Suprapubic skin (tissue), 4 donors: Measurements from ENCODE around the gene SYNPO. TPM values are rescaled to one million over a fixed set of nuclear protein-coding genes. Genes with fewer than 3 reads are reported as not detected.

Experiments used
- DNase-seq, 2 donors: peaks; one replicate each; pipeline ENCODE4 v3.0.0-alpha.2; 2019; ENCODE audit warnings: low spot score in 2 of 2
- H3K27ac ChIP-seq: fragments of 200-600 bp; sonication (generic); one replicate; pipeline ENCODE4 v1.5.1; 2019
- H3K27me3 ChIP-seq: fragments of 200-600 bp; sonication (generic); one replicate; pipeline ENCODE4 v1.5.1; 2019
- H3K36me3 ChIP-seq: fragments of 200-600 bp; sonication (generic); one replicate; pipeline ENCODE4 v1.5.1; 2019
- H3K4me1 ChIP-seq: fragments of 200-600 bp; sonication (generic); one replicate; pipeline ENCODE4 v1.5.1; 2019
- H3K4me3 ChIP-seq: fragments of 200-600 bp; sonication (generic); one replicate; pipeline ENCODE4 v1.5.1; 2019; ENCODE audit warnings: mild to moderate bottlenecking
- H3K9me3 ChIP-seq: fragments of 200-600 bp; sonication (generic); one replicate; pipeline ENCODE4 v1.5.1; 2019
- EP300 ChIP-seq: sonication (generic); formaldehyde crosslinking; IDR thresholded peaks from one replicate; pipeline ENCODE4 v1.6.1; 2017; ENCODE audit warnings: antibody characterized with exemption
- POLR2A ChIP-seq, 2 donors: fragments of 450-650 bp; IDR thresholded peaks; one replicate each; pipeline ENCODE4 v1.6.1; 2017; ENCODE audit warnings: antibody characterized with exemption in 2 of 2, mild to moderate bottlenecking in 2 of 2, moderate library complexity in 2 of 2
- POLR2AphosphoS5 ChIP-seq, 3 donors: sonication (generic); formaldehyde crosslinking; IDR thresholded peaks; one replicate each; pipeline ENCODE4 v1.6.1; 2017; ENCODE audit warnings: antibody characterized with exemption in 3 of 3
- WGBS: methylation state at CpG from one replicate; pipeline ENCODE4 v1.1.5; 2018; 5-methylcytosine and 5-hydroxymethylcytosine counted together
- total RNA-seq, 4 donors: library from RNA; depleted of rRNA; stranded (reverse); fragments of >200 nt; gene quantifications; one replicate each; pipeline ENCODE4 v1.1.0, GENCODE V29; 2016
- TF ChIP-seq, protein P1 (sequence below), 2 donors: fragments of 200-600 bp in 1 of 2; fragments of 450-650 bp in 1 of 2; sonication (generic) in 1 of 2; IDR thresholded peaks; one replicate each; pipeline ENCODE4 v1.5.1; 2016 to 2019; ENCODE audit warnings: antibody characterized with exemption in 2 of 2, mild to moderate bottlenecking in 1 of 2, moderate library complexity in 1 of 2

SYNPO gene
- total RNA-seq, 4 donors from 2014 or later: 3.3 to 8.5 (median 5.6) TPM

DNA sequence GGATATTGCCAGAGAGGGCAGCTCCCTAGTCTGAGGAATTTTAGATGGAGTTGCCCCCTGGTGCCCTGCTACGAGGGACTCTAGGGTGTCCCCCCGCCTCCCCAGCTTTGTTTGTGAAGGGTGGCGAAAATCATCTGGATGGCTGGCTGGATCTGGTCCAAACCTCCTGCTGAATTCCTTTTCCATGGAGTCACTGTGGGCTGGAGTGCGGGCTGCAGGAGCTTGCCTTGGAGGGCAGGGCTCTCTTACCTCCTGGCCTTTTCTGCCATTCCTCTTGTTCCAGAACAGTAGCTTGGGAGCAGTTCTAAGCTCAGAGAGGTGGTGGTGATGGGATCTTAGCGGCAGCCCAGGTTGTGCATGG, 2.1 kb downstream of the SYNPO start:
- Histone ChIP-seq H3K4me3 (no peak overlapping the region), H3K4me1 (peaks cover 82% of the 10 kb centered on the region)
- TF ChIP-seq POLR2A (IDR thresholded peaks at IDR 0.05) (no peak), POLR2AphosphoS5 (IDR thresholded peaks at IDR 0.05) (no peak), EP300 (no peak)
- TF ChIP-seq, protein P1, sequence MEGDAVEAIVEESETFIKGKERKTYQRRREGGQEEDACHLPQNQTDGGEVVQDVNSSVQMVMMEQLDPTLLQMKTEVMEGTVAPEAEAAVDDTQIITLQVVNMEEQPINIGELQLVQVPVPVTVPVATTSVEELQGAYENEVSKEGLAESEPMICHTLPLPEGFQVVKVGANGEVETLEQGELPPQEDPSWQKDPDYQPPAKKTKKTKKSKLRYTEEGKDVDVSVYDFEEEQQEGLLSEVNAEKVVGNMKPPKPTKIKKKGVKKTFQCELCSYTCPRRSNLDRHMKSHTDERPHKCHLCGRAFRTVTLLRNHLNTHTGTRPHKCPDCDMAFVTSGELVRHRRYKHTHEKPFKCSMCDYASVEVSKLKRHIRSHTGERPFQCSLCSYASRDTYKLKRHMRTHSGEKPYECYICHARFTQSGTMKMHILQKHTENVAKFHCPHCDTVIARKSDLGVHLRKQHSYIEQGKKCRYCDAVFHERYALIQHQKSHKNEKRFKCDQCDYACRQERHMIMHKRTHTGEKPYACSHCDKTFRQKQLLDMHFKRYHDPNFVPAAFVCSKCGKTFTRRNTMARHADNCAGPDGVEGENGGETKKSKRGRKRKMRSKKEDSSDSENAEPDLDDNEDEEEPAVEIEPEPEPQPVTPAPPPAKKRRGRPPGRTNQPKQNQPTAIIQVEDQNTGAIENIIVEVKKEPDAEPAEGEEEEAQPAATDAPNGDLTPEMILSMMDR (IDR thresholded peaks at IDR 0.05): no peak

DNA sequence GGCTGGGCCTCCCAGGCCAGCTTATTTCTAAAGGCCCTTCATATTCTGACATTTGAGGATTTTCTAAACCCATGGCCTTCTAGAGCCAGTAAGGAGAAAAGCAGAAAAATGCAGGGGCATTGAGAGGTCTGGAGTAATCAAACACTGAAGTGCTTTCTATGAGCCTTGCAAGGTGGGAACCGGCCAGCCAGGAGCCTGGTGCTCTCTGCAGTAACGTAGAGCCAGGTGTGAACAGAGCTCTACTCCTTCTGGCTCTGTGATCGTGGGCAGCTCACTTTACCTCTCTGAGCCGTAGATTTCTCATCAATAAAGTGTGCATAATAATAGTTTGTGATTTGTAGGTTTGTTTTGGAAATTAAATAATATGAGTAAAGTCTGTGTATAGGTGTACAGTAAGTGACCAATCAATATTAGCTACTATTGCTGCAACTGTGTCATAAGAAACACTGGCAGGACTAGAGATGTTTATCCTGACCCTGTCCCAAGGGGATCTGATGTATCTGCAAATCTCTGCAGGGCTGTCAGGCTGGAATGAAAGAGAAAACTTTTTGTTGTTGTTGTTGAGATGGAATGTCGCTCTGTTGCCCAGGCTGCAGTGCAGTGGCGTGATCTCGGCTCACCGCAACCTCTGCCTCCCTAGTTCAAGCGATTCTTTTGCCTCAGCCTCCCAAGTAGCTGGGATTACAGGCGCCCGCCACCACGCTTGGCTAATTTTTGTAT, 2.7 kb downstream of the SYNPO start:
- Histone ChIP-seq H3K9me3 (no peaks in the 10 kb centered on the region), H3K27ac (peak overlapping the region; percentile 27), H3K4me3 (no peak overlapping the region), H3K36me3 (peaks cover 4% of the 10 kb centered on the region), H3K27me3 (no peaks in the 10 kb centered on the region), H3K4me1 (peaks cover 77% of the 10 kb centered on the region)
- TF ChIP-seq, protein P1 (IDR thresholded peaks at IDR 0.05): no peak
- TF ChIP-seq POLR2A (IDR thresholded peaks at IDR 0.05) (no peak), EP300 (no peak), POLR2AphosphoS5 (IDR thresholded peaks at IDR 0.05) (no peak)
- 87% methylated on average over 12 of the region's 12 CpGs for WGBS
- no peak for DNase-seq

More for the DNA sequence above, 2.1 kb downstream of the SYNPO start:
- DNase-seq: no peak
- H3K9me3 ChIP-seq: no peaks in the 10 kb centered on the region
- no peaks in the 10 kb centered on the region for H3K36me3 ChIP-seq
- no peaks in the 10 kb centered on the region for H3K27me3 ChIP-seq
- peak overlapping the region; percentile 82 for H3K27ac ChIP-seq
- 32% methylated on average over 3 of the region's 5 CpGs for WGBS

DNA sequence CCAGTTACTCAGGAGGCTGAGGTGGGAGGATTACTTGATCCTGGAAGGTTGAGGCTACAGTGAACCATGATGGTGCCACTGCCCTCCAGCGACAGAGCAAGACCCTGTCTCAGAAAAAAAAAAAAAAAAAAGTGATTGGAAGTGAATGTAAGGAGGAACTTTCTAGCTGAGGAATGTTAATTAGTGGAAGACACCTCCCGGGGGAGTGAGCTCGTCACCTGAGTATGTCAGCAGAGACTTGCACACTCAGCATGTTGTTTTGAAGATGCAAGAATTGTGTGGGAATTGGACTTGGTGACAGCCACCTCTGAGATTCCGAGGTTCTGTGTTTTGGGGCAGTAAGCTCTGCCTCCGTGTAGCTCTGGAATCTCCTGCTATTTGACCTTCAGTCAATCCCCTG, 3.6 kb downstream of the SYNPO start:
- H3K27me3 ChIP-seq: no peaks in the 10 kb centered on the region
- H3K4me1 ChIP-seq: peaks cover 70% of the 10 kb centered on the region
- no peak overlapping the region for H3K4me3 ChIP-seq
- H3K27ac ChIP-seq: no peak overlapping the region
- no peaks in the 10 kb centered on the region for H3K9me3 ChIP-seq
- DNase-seq: no peak
- 61% methylated on average over 5 of the region's 5 CpGs for WGBS
- TF ChIP-seq, protein P1 (IDR thresholded peaks at IDR 0.05): no peak
- TF ChIP-seq POLR2AphosphoS5 (IDR thresholded peaks at IDR 0.05) (no peak), POLR2A (IDR thresholded peaks at IDR 0.05) (no peak), EP300 (no peak)
- H3K36me3 ChIP-seq: peaks cover 12% of the 10 kb centered on the region

DNA sequence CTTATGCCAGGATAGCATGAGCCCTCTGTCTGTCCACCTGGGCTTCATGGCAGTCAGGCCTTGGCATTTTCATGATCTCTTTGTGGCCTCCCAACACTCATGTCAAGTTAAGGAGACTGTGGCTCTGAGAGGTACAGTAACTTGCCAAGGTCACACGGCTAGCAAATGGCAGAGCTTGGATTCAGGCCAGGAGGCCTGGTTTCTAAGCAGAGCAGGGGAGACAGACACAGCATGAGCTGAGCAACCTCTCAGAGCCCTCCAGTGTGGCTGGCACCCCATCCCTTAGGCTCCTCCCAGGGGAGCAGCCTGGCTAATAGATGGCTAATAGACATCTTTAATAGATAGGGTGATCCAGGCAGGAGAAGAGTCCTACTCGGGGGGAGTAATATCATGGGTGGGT, 4.1 kb downstream of the SYNPO start:
- peaks cover 65% of the 10 kb centered on the region for H3K4me1 ChIP-seq
- WGBS: 58% methylated on average over 2 of the region's 2 CpGs
- DNase-seq: no peak

DNA sequence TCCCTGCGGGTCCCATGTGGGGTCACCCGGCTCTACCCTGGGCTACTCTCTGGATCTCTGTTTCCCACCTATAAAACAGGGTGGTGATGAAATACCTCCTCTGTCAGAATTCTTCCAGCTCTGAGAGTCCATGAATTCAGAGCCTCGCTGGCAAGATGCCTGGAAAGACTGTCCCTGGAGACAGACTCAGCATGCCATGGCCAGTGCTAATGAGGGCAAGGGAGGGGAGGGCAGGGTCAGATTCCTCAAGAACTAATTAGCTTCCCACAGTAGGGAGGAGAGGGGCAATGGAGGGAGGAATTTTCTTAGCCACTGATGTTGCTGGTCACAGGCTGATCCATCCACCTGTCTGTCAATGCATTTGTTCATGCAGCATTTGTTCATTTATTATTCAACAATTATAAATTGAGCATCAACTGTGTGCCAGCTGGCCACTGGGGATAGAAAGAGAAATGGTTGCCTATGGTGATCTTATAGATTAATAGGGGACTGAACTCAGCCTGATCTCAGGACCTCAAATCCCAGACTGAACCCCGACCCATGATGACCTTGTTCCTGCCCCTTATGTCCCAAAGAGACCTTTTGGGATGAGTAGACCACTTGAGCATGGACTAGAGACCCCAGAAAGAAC, 4.7 kb downstream of the SYNPO start:
- Histone ChIP-seq H3K4me3 (no peak overlapping the region), H3K27ac (no peak overlapping the region), H3K36me3 (peaks cover 23% of the 10 kb centered on the region), H3K27me3 (no peaks in the 10 kb centered on the region), H3K9me3 (no peaks in the 10 kb centered on the region), H3K4me1 (peaks cover 59% of the 10 kb centered on the region)
- no peak for DNase-seq
- TF ChIP-seq, protein P1 (IDR thresholded peaks at IDR 0.05): no peak
- TF ChIP-seq EP300 (no peak), POLR2AphosphoS5 (IDR thresholded peaks at IDR 0.05) (no peak), POLR2A (IDR thresholded peaks at IDR 0.05) (no peak)
- WGBS: 82% methylated on average over 4 of the region's 4 CpGs

More for the DNA sequence above, 4.1 kb downstream of the SYNPO start:
- TF ChIP-seq EP300 (no peak), POLR2A (IDR thresholded peaks at IDR 0.05) (no peak), POLR2AphosphoS5 (IDR thresholded peaks at IDR 0.05) (no peak)
- TF ChIP-seq, protein P1 (IDR thresholded peaks at IDR 0.05): no peak
- Histone ChIP-seq H3K27ac (no peak overlapping the region), H3K4me3 (no peak overlapping the region), H3K9me3 (no peaks in the 10 kb centered on the region), H3K36me3 (peaks cover 16% of the 10 kb centered on the region), H3K27me3 (no peaks in the 10 kb centered on the region)
